ENCODE measurements around the gene CTSA. TPM values are rescaled to one million over a fixed set of nuclear protein-coding genes. Genes with fewer than 3 reads are reported as not detected.

The CTSA gene
- total and polyA plus RNA-seq, 2 experiments from 2014 or later = 39.9 to 63.9 TPM

GRCh38 chr20:45948261-45948733 lies 57.2 kb downstream of the CTSA start:
- Mint-ChIP-seq H3K27ac (no peak overlapping the region), H3K4me1 (peaks cover 5% of the 10 kb centered on the region; the same call in 2 of the 3 replicates), H3K36me3 (ENCODE audit: low read depth) (peaks cover 52% of the 10 kb centered on the region), H3K27me3 (ENCODE audit: insufficient read depth, low read depth, poor library complexity) (peaks cover 13% of the 10 kb centered on the region), H3K9me3 (no peaks in the 10 kb centered on the region), H3K4me3 (no peak overlapping the region)
- Histone ChIP-seq H3F3A (replicated peaks; ENCODE audit: low read depth) (no peaks in the 10 kb centered on the region; the same call in 1 of the 2 replicates), H2AFZ (no peak overlapping the region), H3K79me2 (replicated peaks; ENCODE audit: insufficient read depth) (no peaks in the 10 kb centered on the region), H3K4me3 (no peak overlapping the region), H3K27ac (ENCODE audit: low read depth) (no peak overlapping the region), H3K9me2 (ENCODE audit: insufficient read depth) (no peaks in the 10 kb centered on the region), H3K36me3 (ENCODE audit: insufficient read depth) (peaks cover 19% of the 10 kb centered on the region; the same call in 1 of the 2 replicates), H3K4me1 (ENCODE audit: insufficient read depth) (no peaks in the 10 kb centered on the region; the same call in 1 of the 2 replicates), H3K4me2 (no peak overlapping the region), H3K27me3 (ENCODE audit: insufficient read depth) (no peaks in the 10 kb centered on the region), H4K20me1 (replicated peaks; ENCODE audit: insufficient read depth) (no peaks in the 10 kb centered on the region; the same call in 1 of the 2 replicates)
- DNase-seq (ENCODE audit: low spot score) = no peak
- no peak for ATAC-seq
- no peak for TF ChIP-seq CTCF (conservative IDR thresholded peaks at IDR 0.05; ENCODE audit: low read depth in 2 of 2)
- TF ChIP-seq JUNB (IDR thresholded peaks at IDR 0.05; ENCODE audit: unreplicated experiment) = no peak
- no peak for TF ChIP-seq STAT1 (IDR thresholded peaks at IDR 0.05; ENCODE audit: unreplicated experiment)
- TF ChIP-seq ZNF331 (CRISPR knock-in tag; IDR thresholded peaks at IDR 0.05; ENCODE audit: low read depth) = no peak
- TF ChIP-seq EZH2 (IDR thresholded peaks at IDR 0.05; ENCODE audit: low read depth, unreplicated experiment) = no peak
- TF ChIP-seq REST (IDR thresholded peaks at IDR 0.05; ENCODE audit: unreplicated experiment) = no peak
- TF ChIP-seq EZH2phosphoT487 (IDR thresholded peaks at IDR 0.05; ENCODE audit: unreplicated experiment) = no peak
- no peak for TF ChIP-seq ETS1 (IDR thresholded peaks at IDR 0.05)
- no peak for TF ChIP-seq ZNF114 (CRISPR knock-in tag; IDR thresholded peaks at IDR 0.05)
- TF ChIP-seq NANOG (IDR thresholded peaks at IDR 0.05; ENCODE audit: borderline replicate concordance) = no peak
- no peak for TF ChIP-seq ZNF462 (CRISPR knock-in tag; IDR thresholded peaks at IDR 0.05)
- TF ChIP-seq POLR2AphosphoS5 (IDR thresholded peaks at IDR 0.05; ENCODE audit: low read depth) = no peak
- no peak for TF ChIP-seq CREB1 (CRISPR knock-in tag; IDR thresholded peaks at IDR 0.05; ENCODE audit: low read depth)

All from GM23338 (cell line).